Measurements from ENCODE around the gene ARHGAP5.

The ARHGAP5 gene

GRCh38 chr14:32185097-32185496, 108.0 kb downstream of the ARHGAP5 start:
- no peak for DNase-seq

- DNase-seq = no peak
These were observed 109.1 kb downstream of the ARHGAP5 start for GRCh38 chr14:32186248-32186647.

GRCh38 chr14:32189811-32190210, 112.7 kb downstream of the ARHGAP5 start:
- DNase-seq = no peak

DNA sequence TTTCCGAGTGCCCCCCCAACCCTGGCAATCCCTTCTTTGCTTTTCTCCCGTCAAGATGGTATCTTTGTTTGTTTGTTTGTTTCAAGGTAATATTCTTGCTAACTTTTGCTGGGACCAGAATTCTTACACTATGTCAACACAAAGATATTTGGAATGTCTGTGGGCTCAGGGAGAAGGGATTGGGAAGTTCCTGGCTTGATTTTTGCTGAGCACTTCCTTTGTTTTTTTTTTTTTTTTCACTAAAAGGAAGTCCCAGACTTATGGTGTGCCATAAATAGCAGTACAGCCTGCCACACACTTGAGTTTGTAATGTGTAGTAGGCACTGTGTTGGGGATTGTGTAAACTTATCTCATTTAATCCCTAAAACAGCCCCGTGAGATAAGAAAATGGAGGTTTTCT, 113.6 kb downstream of the ARHGAP5 start:
- DNase-seq = no peak

- DNase-seq = no peak
These were observed 115.7 kb downstream of the ARHGAP5 start for GRCh38 chr14:32192712-32193373.

- DNase-seq = no peak
These were observed 116.4 kb downstream of the ARHGAP5 start for GRCh38 chr14:32193532-32193931.

DNA sequence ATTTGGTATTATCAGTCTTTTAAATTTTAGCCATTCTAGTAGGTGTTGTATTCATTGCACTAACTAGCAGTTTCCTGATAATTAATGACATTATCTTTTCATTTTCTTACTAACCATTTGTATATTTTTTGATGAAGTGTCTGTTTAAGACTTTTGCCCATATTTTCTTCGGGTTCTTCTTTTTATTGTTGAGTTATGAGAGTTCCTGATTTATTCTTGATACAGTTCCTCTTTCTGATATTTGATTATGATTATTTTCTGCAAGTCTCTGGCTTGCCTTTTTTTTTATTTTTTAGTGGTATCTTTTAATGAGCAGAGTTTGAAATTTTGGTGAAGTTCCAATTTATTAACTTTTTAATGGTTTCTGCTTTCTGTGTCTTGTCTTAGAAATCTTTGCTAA, 118.5 kb downstream of the ARHGAP5 start:
- DNase-seq = no peak

GRCh38 chr14:32197919-32198318, 120.8 kb downstream of the ARHGAP5 start:
- no peak for DNase-seq

DNA sequence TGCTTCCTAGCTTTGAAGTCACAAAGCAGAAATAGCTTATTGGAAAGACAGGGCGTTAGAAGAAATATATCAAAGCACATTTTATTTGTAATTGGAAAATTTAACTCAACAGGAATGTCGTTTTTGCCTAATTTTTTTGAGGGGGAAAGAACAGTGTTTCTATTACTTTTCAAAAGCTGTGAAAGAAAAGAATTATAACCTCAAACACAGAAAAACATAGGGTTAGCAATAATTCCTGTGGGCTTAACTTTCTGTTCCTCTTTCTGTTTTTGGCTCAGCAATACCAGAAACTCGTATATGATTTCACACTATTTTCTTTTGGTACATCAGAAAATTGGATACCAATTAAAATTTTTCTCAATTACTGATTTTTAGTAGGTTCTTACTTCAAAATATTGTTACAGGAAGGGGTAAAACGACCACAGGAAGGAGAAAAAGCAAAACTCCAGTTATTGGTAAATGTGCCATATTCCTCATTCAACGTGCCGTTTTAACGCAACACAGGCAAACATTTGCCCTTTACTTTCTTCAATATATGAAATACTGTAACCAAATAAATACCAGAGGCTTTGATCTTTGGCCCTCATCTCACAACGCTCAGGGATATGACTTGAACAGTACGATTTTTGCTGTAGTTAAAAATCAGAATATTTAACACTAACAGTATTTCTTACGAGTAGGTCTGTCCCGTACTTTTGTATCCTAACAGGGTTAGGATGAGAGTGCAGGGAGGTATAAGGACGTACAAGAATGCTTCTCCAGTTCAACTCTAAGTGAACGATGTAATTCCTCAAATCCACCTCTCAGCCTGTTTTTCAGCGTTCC, 123.5 kb downstream of the ARHGAP5 start:
- no peak for DNase-seq

DNA sequence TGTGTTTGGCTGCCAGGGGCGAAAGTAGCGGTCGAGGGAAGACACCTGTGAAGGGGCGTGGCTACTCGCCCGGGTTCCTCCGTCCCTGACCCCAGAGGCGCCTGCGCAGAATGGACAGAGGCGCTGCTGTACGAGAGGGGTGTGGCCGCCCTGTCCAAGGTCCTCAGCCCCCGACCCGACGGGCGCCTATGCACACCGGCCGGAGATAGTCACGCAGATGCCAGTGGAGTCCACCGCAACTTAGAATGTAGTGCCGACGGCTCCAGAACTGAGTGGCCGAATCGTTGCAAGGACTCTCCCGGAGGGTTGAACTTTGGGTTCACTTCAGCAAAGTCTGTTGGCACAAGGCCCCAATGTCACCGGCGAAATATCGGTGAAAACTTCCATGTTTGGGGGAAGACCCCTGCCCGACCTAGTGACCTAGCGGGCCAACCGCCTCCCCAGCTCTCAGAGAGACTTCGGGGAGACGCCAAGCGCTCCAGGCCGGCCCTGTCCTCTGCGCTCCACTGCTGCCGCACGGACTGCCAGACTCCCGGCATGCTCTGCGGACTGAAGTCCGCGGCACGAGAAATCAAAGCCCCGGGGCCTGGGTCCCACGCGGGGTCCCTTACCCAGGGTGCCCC, 124.2 kb downstream of the ARHGAP5 start:
- DNase-seq = peak; percentile 92

GRCh38 chr14:32201816-32202490, 124.8 kb downstream of the ARHGAP5 start, which contains the start of gene RNU6-7:
TSS of gene RNU6-7 (plus strand) at chr14:32202045.
- DNase-seq = peak; percentile 73

DNA sequence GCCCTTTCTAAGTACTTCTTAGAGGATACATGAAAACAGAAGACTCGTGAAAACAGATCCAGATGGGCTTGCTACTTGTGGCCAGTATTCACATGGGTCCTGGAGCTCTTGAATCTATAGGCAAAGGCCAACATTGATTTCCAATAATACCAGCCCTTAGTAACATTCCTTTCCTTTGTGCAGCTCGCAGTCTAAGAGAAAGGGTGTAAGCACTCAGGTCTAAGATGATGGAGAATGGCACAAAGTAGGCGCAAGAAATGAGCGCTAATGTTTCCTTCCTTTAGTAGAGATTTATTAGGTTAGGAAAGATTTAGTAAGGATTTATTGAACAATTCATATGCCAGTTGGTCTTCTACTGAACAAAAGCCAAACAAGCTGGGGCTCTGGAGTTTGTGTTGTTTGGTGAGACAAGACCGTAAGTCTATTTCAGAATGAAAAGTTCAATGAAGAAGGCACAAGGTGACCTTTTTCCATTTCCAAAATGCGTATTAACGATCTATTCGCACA, 125.4 kb downstream of the ARHGAP5 start:
- no peak for DNase-seq

- peak; percentile 95 for DNase-seq
These were observed 126.1 kb downstream of the ARHGAP5 start, which contains the start of gene RNU6-8 for GRCh38 chr14:32202998-32203882. TSS of gene RNU6-8 (minus strand) at chr14:32203269.

- DNase-seq = peak; percentile 64
These were observed 126.8 kb downstream of the ARHGAP5 start for GRCh38 chr14:32203928-32204357.

GRCh38 chr14:32205554-32205953, 128.4 kb downstream of the ARHGAP5 start:
- DNase-seq = no peak

DNA sequence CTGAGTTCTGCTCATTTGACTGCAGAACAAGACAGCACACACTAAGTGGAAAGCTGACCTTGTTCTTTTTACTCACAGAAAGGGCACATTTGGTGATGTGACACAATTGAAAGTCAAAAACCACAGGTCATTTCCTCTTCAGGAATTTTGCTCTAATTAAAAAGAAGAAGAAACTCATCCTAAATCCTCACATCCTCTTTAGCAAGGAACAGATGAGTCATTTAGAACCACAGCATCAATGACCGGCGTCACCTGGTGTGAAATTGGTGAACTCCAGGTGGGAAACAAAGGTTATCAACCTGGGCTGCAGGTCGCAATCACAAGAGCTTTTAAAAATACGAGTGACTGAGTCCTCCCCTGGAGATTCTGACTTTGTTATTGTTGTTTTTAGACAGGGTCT, 128.9 kb downstream of the ARHGAP5 start:
- DNase-seq = no peak

DNA sequence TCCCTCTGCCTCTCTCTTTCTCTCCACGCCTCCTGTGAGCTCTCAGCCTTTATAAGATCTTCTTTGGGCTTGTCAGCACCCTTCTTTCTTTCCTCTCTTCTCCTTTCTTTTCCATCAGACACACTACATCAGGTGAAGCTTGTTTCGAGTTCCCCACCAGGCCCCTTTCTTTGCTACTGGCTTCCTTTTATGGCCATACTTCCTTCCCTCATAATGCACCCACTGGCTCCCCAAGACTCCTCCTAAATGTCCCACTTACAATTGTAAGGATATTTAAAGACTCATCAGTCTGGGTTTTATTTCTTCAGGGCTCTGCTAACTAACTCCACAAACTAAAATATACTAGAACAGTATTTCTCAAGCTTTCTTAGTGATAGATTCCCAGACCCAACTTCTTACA, 129.4 kb downstream of the ARHGAP5 start:
- DNase-seq = no peak

GRCh38 chr14:32208490-32208889, 131.4 kb downstream of the ARHGAP5 start:
- no peak for DNase-seq

Measured in activated effector memory CD4-positive, alpha-beta T cell treated with anti-CD3 and anti-CD28 coated beads, Interleukin-2, amount 50 U/mL, for 16 hours (primary cell).